HG02798 (cell line): ENCODE data around the gene LRRC40.

Source experiments
- ATAC-seq: cut with Tn5 transposase; IDR thresholded peaks from one replicate; pipeline ENCODE4 v1.9.1; 2021; ENCODE audit warnings: mild to moderate bottlenecking; ENCODE audit not compliant: unreplicated experiment, poor library complexity

The LRRC40 gene

DNA sequence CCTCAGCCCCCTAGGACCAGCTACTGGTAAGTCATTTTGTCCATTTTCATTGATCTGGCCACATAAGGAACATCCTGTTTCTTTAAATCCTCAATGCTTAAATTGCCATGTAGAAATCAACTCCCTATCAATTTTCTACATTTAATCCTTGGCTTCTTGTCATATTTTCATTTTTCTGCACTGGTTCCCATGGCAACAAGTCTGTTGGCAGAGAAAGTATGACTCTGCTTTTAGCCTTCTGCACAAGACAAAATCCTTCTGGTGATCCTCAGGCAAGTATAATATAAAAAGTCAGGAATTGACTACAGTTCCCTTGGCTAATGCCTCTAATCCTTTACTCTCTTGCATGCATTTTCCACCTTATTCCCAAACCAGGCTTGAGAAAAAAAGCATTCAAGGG, 65.0 kb downstream of the LRRC40 start:
- ATAC-seq, result no peak

DNA sequence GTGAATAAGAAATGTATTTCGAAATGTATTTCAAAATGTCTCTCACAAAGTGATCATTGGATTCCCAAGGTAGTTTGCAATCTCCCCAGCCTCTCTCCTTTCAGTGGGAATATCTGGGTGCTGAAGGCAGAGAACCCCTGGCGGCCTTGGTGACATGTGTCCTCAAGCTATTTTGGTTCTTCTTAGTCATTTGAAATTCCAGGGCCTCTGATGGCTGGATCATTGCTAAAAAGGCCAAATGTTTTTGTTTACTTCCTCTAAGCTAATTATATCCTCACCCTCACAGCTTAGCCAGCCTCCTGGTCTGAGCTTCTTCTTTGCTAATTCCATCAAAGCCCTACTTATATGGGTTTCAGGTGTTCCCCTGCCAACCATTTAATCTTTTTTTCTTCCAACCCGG, 71.2 kb downstream of the LRRC40 start:
- no peak for ATAC-seq

DNA sequence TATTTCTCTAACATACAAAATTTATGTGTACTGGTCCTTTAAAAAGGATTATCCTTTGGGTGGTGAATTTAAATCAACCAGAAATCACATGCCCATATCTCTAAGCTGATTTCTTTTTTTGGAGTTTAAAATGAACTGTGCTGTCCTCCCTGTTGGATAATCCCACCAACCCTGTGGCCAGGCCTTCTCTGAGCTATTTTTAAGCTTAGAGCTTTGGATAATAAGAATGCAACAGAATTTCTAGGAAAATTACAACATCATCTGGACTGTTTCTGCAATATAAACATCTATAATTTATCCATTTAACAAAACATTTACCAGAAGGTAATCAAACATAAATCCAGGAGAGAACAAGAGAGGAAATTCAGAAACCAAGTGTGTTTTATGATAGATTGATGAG, 88.3 kb downstream of the LRRC40 start:
- ATAC-seq, result no peak

DNA sequence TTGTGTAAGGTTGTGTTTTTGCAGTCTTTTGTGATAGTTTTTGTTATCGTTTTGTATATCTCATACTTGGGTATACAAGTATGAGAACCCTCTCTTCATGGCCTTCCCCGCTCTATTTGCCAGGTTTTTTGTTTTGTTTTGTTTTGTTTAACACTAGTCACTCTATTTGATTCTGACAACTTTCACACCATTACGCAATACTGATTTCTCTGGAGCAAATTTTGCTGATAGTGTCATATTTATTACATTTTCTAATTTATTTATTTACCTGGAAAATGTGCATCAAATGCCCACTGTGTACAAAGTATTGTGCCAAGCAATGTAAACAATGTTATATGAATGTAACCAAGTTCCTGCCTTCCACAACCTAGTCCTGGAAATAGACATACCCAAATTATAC, 90.1 kb downstream of the LRRC40 start:
- no peak for ATAC-seq

DNA sequence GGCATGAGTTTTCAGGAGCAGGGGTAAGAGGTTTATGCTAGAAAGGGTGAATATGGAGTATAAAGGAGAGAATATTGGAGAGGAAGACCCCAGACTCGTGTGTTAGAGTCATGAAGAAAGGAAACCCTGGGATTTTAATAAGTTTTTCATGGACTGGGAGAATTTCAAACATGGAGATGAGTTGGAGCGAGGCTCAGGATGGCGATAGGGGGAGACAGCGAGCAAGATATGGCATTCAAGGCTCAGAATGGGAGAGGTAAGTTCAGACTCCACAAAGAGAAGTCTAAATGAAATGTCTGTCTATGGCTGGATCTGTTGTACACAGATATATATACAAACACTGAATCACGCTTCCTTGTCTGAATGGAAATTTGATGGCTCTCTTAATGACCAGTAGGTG, 92.5 kb downstream of the LRRC40 start:
- ATAC-seq, result no peak

DNA sequence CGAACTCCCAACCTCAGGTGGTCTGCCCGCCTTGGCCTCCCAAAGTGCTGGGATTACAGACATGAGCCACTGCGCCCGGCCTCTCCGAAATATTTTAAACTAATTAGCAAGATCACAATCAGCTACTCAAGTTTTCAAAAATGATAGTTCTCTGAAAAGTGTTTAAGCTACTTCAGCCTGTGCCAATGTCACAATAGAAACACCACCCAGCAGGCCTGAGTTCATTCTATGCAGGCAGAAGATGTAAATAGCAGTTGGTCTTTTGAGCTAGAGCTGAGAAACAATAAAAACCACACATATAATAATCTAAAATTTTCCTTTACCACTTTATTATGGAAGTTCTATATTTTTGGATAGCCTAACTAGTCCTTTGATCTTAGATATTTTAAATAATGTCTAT, 96.1 kb downstream of the LRRC40 start:
- no peak for ATAC-seq

DNA sequence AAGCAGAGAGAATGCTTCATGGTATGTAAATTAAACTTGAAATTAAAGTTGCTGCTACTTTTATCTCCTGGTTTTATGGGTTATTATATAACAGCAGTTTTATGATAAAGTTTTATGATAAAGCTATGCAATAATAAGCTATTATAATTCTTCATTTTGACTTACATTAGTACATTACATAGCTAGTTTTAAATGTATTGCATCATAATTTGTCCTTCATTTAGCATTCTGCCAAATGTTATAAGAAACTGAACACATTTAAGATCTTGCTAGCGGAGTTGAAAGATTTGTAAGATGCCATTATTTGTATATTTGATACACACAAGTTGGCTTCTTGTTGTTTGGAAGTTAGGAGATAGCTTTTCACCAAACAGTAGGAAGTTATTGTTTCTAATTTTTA, 101.6 kb downstream of the LRRC40 start:
- no peak for ATAC-seq

DNA sequence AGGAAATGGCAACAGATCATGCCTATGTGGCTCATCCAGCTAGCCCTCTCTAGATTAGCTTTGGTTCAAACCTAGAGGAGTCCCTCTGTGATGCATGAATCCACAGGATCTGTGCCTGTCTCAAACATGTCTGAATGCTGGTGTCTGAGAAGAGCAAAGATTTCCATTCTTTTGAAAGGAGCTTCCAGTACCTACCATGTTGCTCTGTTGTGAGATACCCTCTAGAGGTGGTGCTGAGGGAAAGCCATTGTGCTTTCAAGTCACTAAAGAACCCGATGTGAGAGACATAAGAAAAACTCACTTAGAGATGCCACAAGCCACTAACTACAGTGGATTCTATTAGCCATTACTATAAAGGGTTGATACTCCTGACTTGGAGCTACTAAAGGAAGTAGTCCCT, 103.6 kb downstream of the LRRC40 start:
- no peak for ATAC-seq

DNA sequence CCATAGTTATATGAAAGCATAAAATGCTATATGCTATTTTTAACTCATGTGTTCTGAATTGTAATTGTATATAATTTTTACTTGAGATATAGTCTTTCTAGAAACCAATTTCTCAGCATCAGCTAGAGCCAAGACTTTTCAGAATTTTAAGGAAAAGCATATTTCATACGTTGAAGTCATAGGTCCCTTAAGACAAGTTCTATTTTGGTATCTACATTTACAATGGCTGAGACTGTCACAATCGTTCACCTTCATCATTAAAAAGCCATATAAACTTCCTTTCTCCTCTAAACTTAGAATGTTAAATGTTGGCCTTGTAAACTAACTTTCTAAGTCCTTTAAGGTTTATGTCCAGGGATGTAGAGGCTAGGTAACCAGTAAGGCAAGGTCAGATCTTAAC, 104.1 kb downstream of the LRRC40 start:
- no peak for ATAC-seq
